OCI-M2 (cell line): ENCODE measurements around the gene NSFL1C.

Experiments
- DNase-seq: peaks from one replicate; lab custom pipeline; 2025; ENCODE audit not compliant: unreplicated experiment; lab: John Stamatoyannopoulos, UW

NSFL1C gene

GRCh38 chr20:1393507-1393882 lies 73.2 kb downstream of the NSFL1C start:
- no peak for DNase-seq

GRCh38 chr20:1392693-1393506 lies 73.7 kb downstream of the NSFL1C start, which contains the start of gene FKBP1A:
Gene FKBP1A (minus strand): TSS chr20:1393054. CDS start chr20:1392998, 56 bp downstream.
- DNase-seq: peak; percentile 60

GRCh38 chr20:1392443-1392692 lies 74.3 kb downstream of the NSFL1C start:
- no peak for DNase-seq
